HPDE6-E6E7 (cell line): ENCODE measurements around the gene POC1A.
"Not testable (repeated sequence)": the region's sequence is repeated elsewhere in the genome, so short reads cannot be mapped to it uniquely, and the experiment has no call there.

Source experiments
- DNase-seq: peaks from one replicate; pipeline ENCODE4 v3.0.0; 2011; ENCODE audit warnings: missing footprints; ENCODE audit errors: extremely low spot score

POC1A gene

GRCh38 chr3:52183786-52184445 lies 29.7 kb upstream of the POC1A start:
- no peak for DNase-seq

GRCh38 chr3:52182691-52183090 lies 28.5 kb upstream of the POC1A start:
- DNase-seq, result no peak

- DNase-seq, result no peak
These were observed 28.0 kb upstream of the POC1A start for GRCh38 chr3:52182196-52182595.

GRCh38 chr3:52181543-52181942 lies 27.3 kb upstream of the POC1A start:
- no peak for DNase-seq

- no peak for DNase-seq
These were observed 24.3 kb upstream of the POC1A start for GRCh38 chr3:52178537-52178936.

- not testable (repeated sequence) for DNase-seq
These were observed 23.9 kb upstream of the POC1A start for GRCh38 chr3:52178126-52178525.

GRCh38 chr3:52177701-52178042 lies 23.4 kb upstream of the POC1A start:
- no peak for DNase-seq

GRCh38 chr3:52176951-52177700 lies 22.9 kb upstream of the POC1A start:
- no peak for DNase-seq

- no peak for DNase-seq
These were observed 22.0 kb upstream of the POC1A start for GRCh38 chr3:52176180-52176752.

GRCh38 chr3:52175416-52176179 lies 21.4 kb upstream of the POC1A start:
- no peak for DNase-seq

GRCh38 chr3:52174896-52175295 lies 20.7 kb upstream of the POC1A start:
- no peak for DNase-seq

- no peak for DNase-seq
These were observed 18.9 kb upstream of the POC1A start for GRCh38 chr3:52173101-52173500.

GRCh38 chr3:52172262-52172757 lies 18.1 kb upstream of the POC1A start:
- no peak for DNase-seq

- DNase-seq, result no peak
These were observed 17.5 kb upstream of the POC1A start for GRCh38 chr3:52171514-52172261.

- DNase-seq, result not testable (repeated sequence)
These were observed 16.0 kb upstream of the POC1A start for GRCh38 chr3:52170217-52170616.

GRCh38 chr3:52167240-52167639 lies 13.0 kb upstream of the POC1A start:
- DNase-seq, result no peak

GRCh38 chr3:52162250-52162872 lies 8.1 kb upstream of the POC1A start:
- DNase-seq, result no peak

GRCh38 chr3:52159503-52159902 lies 5.3 kb upstream of the POC1A start:
- no peak for DNase-seq

- DNase-seq, result no peak
These were observed 1.7 kb upstream of the POC1A start for GRCh38 chr3:52155912-52156311.

GRCh38 chr3:52153389-52154096 lies 680 bp downstream of the POC1A start:
- DNase-seq, result no peak
